Duodenal mucosa (tissue), 2 donors: Measurements from ENCODE around the gene C8A.

Experiments
- H3K27ac ChIP-seq: one replicate; pipeline ENCODE4 v1.7.0; 2013; ENCODE audit warnings: low read depth, low read length
- H3K27me3 ChIP-seq, 2 donors: one replicate each; pipeline ENCODE4 v1.7.0; 2013; ENCODE audit warnings: low read length in 2 of 2, control low read depth in 1 of 2; ENCODE audit not compliant: insufficient read depth in 2 of 2, control insufficient read depth in 1 of 2
- H3K36me3 ChIP-seq, 2 donors: one replicate each; pipeline ENCODE4 v1.7.0; 2013; ENCODE audit warnings: low read length in 2 of 2, control low read depth in 1 of 2; ENCODE audit not compliant: insufficient read depth in 2 of 2, control insufficient read depth in 1 of 2
- H3K4me1 ChIP-seq, 2 donors: one replicate each; pipeline ENCODE4 v1.7.0; 2013; ENCODE audit warnings: low read length in 2 of 2, control low read depth in 1 of 2; ENCODE audit not compliant: insufficient read depth in 2 of 2, control insufficient read depth in 1 of 2
- H3K4me3 ChIP-seq, 2 donors: one replicate each; pipeline ENCODE4 v1.7.0; 2013; ENCODE audit warnings: low read length in 2 of 2, low read depth in 1 of 2
- H3K9ac ChIP-seq, 2 donors: one replicate each; pipeline ENCODE4 v1.7.0; 2013; ENCODE audit warnings: low read length in 2 of 2, low read depth in 1 of 2
- H3K9me3 ChIP-seq, 2 donors: one replicate each; pipeline ENCODE4 v1.7.0; 2013; ENCODE audit warnings: low read length in 2 of 2, control low read depth in 1 of 2; ENCODE audit not compliant: control insufficient read depth in 1 of 2

C8A gene

DNA sequence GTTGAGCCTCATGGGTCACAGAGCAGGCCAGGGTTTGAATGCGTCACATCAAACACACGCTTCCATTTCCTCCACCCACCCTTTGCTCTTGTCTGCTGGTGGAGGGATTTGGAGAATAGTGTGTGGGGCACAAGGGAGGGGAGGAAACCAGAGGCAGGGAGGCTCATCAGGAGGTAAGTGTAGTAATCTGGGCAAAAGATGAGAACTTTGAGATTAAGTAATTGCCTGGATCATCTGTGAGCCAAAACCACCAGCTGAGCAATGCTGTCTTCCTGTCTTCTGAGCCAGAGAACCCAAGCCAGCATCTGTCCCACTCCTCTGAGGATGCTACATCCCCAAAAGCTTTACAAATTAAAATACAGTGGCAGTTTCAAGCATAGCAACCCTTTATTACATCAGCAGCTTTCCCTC lies 66.0 kb downstream of the C8A start:
- Histone ChIP-seq H3K9me3 (no peaks in the 10 kb centered on the region), H3K4me3 (no peak overlapping the region), H3K36me3 (no peaks in the 10 kb centered on the region), H3K27ac (no peak overlapping the region), H3K4me1 (peaks cover 8 to 9% of the 10 kb centered on the region in 2 donors), H3K27me3 (no peaks in the 10 kb centered on the region), H3K9ac (no peak overlapping the region)

DNA sequence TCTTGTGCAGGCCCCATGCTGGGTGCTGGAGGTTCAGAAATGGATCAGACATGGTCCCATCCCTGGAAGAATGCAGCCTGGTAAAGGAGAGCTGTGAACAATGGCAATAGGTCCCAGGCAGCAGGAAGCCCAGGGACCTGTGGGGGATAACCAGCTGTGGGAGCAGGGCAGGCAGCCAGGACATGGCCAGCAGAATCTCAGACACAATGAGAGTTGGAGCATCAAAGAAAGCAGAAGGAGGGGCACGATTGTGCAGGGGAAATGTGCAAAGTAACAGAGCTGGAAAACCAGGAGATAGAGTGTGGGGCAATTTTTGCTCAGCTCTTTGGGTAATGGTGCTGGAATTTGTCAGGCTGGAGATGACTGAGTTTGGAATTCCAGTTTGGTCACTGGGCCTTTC lies 66.9 kb downstream of the C8A start:
- Histone ChIP-seq H3K4me1 (peaks cover 4 to 8% of the 10 kb centered on the region in 2 donors), H3K9me3 (no peaks in the 10 kb centered on the region), H3K27ac (no peak overlapping the region), H3K4me3 (no peak overlapping the region), H3K9ac (no peak overlapping the region), H3K27me3 (no peaks in the 10 kb centered on the region), H3K36me3 (no peaks in the 10 kb centered on the region)

DNA sequence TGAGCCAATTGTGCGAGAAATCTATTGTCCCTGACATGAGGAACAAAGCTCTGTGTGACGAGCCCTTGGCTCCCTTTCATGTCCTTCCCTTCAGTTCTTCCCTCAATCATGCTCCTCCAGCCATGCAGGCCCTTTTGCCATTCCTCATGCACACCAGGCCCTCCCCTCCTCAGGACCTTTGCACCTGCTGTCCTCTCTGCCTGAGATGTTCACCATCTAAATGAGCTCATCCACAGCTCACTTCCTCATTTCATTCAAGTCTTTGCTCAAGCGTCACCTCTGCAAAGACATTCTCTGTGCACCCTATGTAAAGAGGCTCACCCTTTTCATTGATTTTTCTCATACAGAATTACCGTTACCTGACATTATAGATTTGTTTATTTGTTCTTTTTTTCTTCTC lies 67.5 kb downstream of the C8A start:
- Histone ChIP-seq H3K9ac (no peak overlapping the region), H3K9me3 (no peaks in the 10 kb centered on the region), H3K27me3 (no peaks in the 10 kb centered on the region), H3K4me1 (peaks cover 4 to 8% of the 10 kb centered on the region in 2 donors), H3K27ac (no peak overlapping the region), H3K4me3 (no peak overlapping the region), H3K36me3 (no peaks in the 10 kb centered on the region)

DNA sequence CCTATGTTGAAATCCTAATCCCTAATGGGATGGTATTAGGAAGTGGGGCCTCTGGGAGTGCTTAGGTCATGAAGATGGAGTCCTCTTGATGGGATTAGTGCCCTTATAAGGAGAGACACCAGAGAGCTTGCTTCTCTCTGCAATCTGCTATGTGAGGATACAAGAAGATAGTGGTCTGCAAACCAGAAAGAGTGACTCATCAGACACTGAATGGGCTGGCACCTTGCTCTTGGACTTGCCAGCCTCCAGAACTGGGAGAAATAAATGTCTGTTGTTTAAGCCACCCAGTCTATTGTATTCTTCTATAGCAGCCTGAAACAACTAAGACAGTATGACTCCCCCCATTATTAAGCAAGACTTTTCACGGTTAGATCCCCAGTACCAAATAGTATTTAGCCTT lies 67.9 kb downstream of the C8A start:
- H3K27ac ChIP-seq: no peak overlapping the region
- H3K4me1 ChIP-seq: peaks cover 4 to 8% of the 10 kb centered on the region in 2 donors
- H3K36me3 ChIP-seq: no peaks in the 10 kb centered on the region
- H3K9me3 ChIP-seq: no peaks in the 10 kb centered on the region
- no peak overlapping the region for H3K4me3 ChIP-seq
- no peak overlapping the region for H3K9ac ChIP-seq
- no peaks in the 10 kb centered on the region for H3K27me3 ChIP-seq

DNA sequence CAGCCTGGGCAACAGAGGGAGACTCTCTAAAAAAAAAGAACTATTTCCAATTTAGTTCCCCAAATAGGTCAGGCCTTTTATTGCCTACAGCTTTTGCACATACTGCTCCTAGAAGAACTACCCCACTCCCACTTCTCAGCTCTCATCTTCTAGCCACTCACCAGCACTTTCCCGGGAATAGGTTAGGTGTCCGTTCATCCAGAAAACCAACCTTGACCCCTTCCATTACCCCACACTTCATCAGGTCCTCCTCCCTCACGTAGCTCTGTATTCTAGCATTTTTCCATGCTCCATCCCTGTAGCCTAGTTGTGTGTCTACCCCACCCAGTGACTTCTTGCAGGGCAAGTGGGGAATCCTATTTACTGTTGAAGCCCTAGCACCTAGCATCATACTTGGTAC lies 68.6 kb downstream of the C8A start:
- H3K9ac ChIP-seq: no peak overlapping the region
- no peaks in the 10 kb centered on the region for H3K36me3 ChIP-seq
- no peak overlapping the region for H3K27ac ChIP-seq
- H3K27me3 ChIP-seq: no peaks in the 10 kb centered on the region
- peaks cover 4 to 8% of the 10 kb centered on the region in 2 donors for H3K4me1 ChIP-seq
- H3K9me3 ChIP-seq: no peaks in the 10 kb centered on the region
- H3K4me3 ChIP-seq: no peak overlapping the region

DNA sequence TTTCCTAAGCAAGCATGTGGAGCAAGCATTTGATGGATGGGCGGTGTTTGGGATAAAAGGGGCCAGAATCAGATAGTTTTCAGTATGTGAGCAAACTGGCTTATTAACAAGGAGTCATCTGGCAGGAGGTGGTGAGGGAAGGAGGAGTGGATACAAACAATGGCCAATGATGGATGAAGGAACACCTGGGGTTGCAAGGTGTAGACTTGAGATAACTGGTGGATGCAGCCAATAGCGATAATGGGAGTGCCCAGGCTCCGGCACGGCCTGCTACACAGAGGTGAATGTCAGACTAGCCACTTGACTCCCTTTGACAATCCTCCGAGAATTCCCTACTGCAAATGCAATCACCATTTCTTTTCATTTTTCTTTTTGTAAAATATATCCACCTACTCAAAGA lies 69.5 kb downstream of the C8A start:
- Histone ChIP-seq H3K36me3 (no peaks in the 10 kb centered on the region), H3K4me3 (no peak overlapping the region), H3K9me3 (no peaks in the 10 kb centered on the region), H3K27me3 (no peaks in the 10 kb centered on the region), H3K4me1 (peaks cover 2 to 7% of the 10 kb centered on the region in 2 donors), H3K27ac (no peak overlapping the region), H3K9ac (no peak overlapping the region)

DNA sequence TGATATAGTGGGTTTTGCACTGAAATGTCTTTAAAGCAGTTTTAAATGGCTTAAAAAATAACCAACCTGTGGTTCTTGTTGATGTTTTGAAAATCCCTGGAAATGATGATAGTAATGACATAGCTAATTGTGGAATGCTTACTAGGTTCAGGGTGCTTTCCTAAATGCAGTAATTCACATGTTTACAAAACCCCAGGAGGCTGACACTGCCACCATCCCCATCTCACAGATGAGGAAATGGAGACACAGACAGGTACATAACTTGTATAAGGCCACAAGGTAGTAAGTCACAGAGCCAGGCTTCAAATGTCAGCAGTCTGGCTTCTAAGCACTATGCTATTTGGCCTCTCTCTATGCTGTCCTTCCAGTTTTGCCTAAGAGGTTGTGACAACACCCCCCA lies 70.6 kb downstream of the C8A start:
- H3K27ac ChIP-seq: no peak overlapping the region
- H3K9me3 ChIP-seq: no peaks in the 10 kb centered on the region
- H3K36me3 ChIP-seq: no peaks in the 10 kb centered on the region
- no peaks in the 10 kb centered on the region for H3K4me1 ChIP-seq
- no peaks in the 10 kb centered on the region for H3K27me3 ChIP-seq
- H3K9ac ChIP-seq: no peak overlapping the region
- H3K4me3 ChIP-seq: no peak overlapping the region

DNA sequence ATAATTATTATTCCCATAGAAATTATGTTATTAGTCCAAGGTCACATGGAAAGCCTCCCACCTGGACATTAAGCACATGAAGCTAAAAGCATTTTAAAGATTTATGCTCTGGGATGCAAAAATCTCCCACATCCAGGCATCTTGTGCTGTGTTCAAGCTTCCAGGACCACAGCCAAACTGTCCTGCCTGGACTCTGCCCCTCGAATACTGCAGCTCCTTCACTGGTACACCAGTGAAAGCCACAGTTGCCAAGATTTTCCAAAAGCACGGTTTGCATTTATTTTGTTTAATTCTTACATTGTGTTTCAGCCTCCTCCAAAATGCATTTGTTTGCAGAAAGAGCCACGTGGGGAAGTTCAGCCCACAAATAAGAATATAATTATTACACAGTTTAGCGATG lies 72.6 kb downstream of the C8A start:
- no peaks in the 10 kb centered on the region for H3K27me3 ChIP-seq
- H3K27ac ChIP-seq: no peak overlapping the region
- H3K9me3 ChIP-seq: no peaks in the 10 kb centered on the region
- no peaks in the 10 kb centered on the region for H3K4me1 ChIP-seq
- no peaks in the 10 kb centered on the region for H3K36me3 ChIP-seq
- H3K4me3 ChIP-seq: no peak overlapping the region
- no peak overlapping the region for H3K9ac ChIP-seq

DNA sequence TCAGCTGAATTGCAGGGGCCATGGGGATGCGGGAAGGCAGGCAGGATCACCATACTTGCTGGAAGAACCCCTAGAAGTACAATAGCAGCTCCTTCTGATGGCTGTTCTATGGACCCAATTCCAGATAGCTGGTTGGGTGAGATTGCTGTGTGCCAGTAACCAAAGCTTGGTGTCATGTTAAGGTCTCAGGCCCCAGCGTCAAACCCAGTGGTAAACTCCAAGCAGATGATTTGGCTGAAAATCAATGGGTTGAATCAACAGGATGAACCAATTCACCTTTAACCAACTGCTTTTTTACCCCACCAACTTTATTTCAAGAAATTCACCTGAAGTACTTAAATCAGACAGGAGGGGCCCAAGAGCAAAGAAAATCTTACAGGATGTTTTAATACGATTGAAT lies 73.4 kb downstream of the C8A start:
- no peak overlapping the region for H3K4me3 ChIP-seq
- H3K36me3 ChIP-seq: no peaks in the 10 kb centered on the region
- H3K9ac ChIP-seq: no peak overlapping the region
- no peaks in the 10 kb centered on the region for H3K4me1 ChIP-seq
- H3K27ac ChIP-seq: no peak overlapping the region
- no peaks in the 10 kb centered on the region for H3K9me3 ChIP-seq
- H3K27me3 ChIP-seq: no peaks in the 10 kb centered on the region

DNA sequence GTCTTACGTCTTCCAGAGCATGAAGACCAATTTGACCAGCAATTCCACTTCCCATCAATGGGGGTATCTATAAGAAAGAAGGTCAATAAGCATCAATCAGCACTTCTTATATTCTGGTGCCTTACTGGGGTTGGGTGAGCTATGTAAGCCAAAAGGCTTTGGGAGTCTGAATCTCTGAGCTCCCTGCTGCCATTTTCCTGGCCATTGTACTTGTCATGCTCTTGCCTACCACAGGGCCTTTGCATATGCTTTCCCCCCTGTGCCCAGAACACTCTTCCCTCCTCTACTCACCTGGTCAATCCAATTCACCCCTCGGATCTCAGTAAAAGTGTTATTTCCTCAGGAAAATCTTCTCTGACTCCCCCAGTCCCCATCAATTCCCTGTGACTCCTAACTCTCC lies 74.9 kb downstream of the C8A start:
- Histone ChIP-seq H3K9me3 (no peaks in the 10 kb centered on the region), H3K4me3 (no peak overlapping the region), H3K27ac (no peak overlapping the region), H3K27me3 (no peaks in the 10 kb centered on the region), H3K4me1 (no peaks in the 10 kb centered on the region), H3K9ac (no peak overlapping the region), H3K36me3 (no peaks in the 10 kb centered on the region)

DNA sequence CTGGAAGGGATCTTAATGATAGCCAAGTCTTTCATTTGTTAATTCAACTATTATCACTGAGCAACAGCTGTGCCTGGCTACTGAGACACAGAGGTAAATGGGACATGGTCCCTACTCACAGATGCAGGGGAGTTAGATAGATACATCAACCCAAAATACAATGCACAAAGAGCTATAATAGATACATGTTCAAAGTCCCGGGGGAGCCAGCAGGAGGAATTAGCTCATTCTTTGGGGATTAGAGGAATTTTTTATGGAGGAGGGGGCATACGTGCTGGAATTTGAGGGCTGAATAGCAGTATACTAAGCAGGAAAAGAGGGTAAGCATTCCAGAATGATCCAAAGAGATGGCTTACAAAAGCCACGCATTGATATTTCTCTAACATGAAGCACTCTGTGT lies 76.6 kb downstream of the C8A start:
- H3K9me3 ChIP-seq: no peaks in the 10 kb centered on the region
- no peak overlapping the region for H3K9ac ChIP-seq
- H3K4me3 ChIP-seq: no peak overlapping the region
- no peaks in the 10 kb centered on the region for H3K36me3 ChIP-seq
- H3K27ac ChIP-seq: no peak overlapping the region
- H3K4me1 ChIP-seq: no peaks in the 10 kb centered on the region
- no peaks in the 10 kb centered on the region for H3K27me3 ChIP-seq
